ENCODE results near the gene PTPRS. TPM values are rescaled to one million over a fixed set of nuclear protein-coding genes. Genes with fewer than 3 reads are reported as not detected.
A peak's percentile ranks its signal among the peaks of the same experiment; 100 is the strongest.

Gene PTPRS
- total and polyA plus RNA-seq, 9 of the 15 experiments (the other 6 are each of a cell fraction or from before 2014, with no cell fraction given): 1.1 to 49.4 (median 14.1) TPM

- TF ChIP-seq EHMT2 (IDR thresholded peaks at IDR 0.05) (no peak), SMARCB1 (IDR thresholded peaks at IDR 0.05; ENCODE audit: insufficient read length, low read depth) (no peak), FOXM1 (IDR thresholded peaks at IDR 0.05; ENCODE audit: low read depth) (no peak), FOXM1 (CRISPR knock-in tag; IDR thresholded peaks at IDR 0.05; ENCODE audit: low read depth) (no peak)
Measured at GRCh38 chr19:5292822-5293611, 47.6 kb downstream of the PTPRS start (continued).

- no peak for DNase-seq (ENCODE audit: extremely low read depth in 1 of 4, low spot score in 3 of 4)
- Histone ChIP-seq H3K4me3 (peak overlapping the region; percentile 72), H3K9me3 (replicated peaks; ENCODE audit: control insufficient read depth, insufficient read depth, low read depth, low read length) (no peaks in the 10 kb centered on the region), H3K9ac (ENCODE audit: insufficient read depth in 1 of 2, low read depth in 2 of 2, low read length in 2 of 2) (peak overlapping the region; percentile 50 to 94), H2AFZ (ENCODE audit: low read depth, low read length) (no peak overlapping the region), H3K4me2 (ENCODE audit: insufficient read depth, low read length) (peak overlapping the region; percentile 73), H3K36me3 (ENCODE audit: control insufficient read depth, insufficient read depth, low read length) (no peaks in the 10 kb centered on the region), H3K9me1 (ENCODE audit: control insufficient read depth, insufficient read depth, low read length) (no peaks in the 10 kb centered on the region), H3K27me3 (ENCODE audit: control insufficient read depth in 2 of 2, insufficient read depth in 2 of 2, low read length in 2 of 2) (peaks cover 0 to 9% of the 10 kb centered on the region in 2 experiments; a peak in 1 of 5 replicates), H3K79me2 (ENCODE audit: control insufficient read depth, insufficient read depth, low read length) (peaks cover 23% of the 10 kb centered on the region), H4K20me1 (replicated peaks; ENCODE audit: control insufficient read depth, insufficient read depth, low read length) (0 out of 2 replicates have a peak, but pooled peaks cover 15% of the 10 kb centered on the region), H3K27ac (ENCODE audit: extremely low read depth, low read depth, low read length) (peak overlapping the region; percentile 41; the same call in 1 of the 3 replicates), H3K4me1 (replicated peaks in 1 of 2; ENCODE audit: control insufficient read depth in 2 of 2, insufficient read depth in 2 of 2, low read length in 2 of 2) (peaks cover 22 to 65% of the 10 kb centered on the region in 2 experiments)
- in situ Hi-C loops (cut with MboI): no loop called here
- intact Hi-C loops (cut with micrococcal nuclease): no loop called here
- WGBS (ENCODE audit: insufficient coverage, low coverage, missing lambda C conversion rate): 5% methylated on average over 17 of the region's 17 CpGs
- ChIA-PET POLR2A (interaction anchor here (0.6 to 2.1 kb wide), 5 partner anchors 9 to 297 kb away, joined by 3 to 15 read pairs (median 5); no protein-coding TSS in a partner anchor), CTCF (ENCODE audit: low intra/inter-chr PET ratio) (interaction anchor here (0.7 kb wide), 1 partner anchor 46 kb away, joined by 4 read pairs; no protein-coding TSS in a partner anchor)
- FAIRE-seq: peak; percentile 26
- ATAC-seq: peak; percentile 78
- BruUV-seq (replicated peaks): no TSS peak
- TF ChIP-seq ZBTB40 (IDR thresholded peaks at IDR 0.05) (0 out of 2 replicates have a peak, but pooled peaks have one; percentile 15), ZBTB40 (CRISPR knock-in tag; IDR thresholded peaks at IDR 0.05) (no peak), DPF2 (IDR thresholded peaks at IDR 0.05) (peak; percentile 45; the same call in 1 of the 2 replicates), EGR1 (conservative IDR thresholded peaks at IDR 0.05) (peak; percentile 59), DACH1 (IDR thresholded peaks at IDR 0.05; ENCODE audit: partially characterized antibody) (no peak), CREB1 (IDR thresholded peaks at IDR 0.05) (no peak), CREB1 (CRISPR knock-in tag; IDR thresholded peaks at IDR 0.05) (0 out of 2 replicates have a peak, but pooled peaks have one; percentile 17), TGIF2 (CRISPR knock-in tag; IDR thresholded peaks at IDR 0.05) (0 out of 2 replicates have a peak, but pooled peaks have one; percentile 39), TAL1 (IDR thresholded peaks at IDR 0.05) (no peak)
Measured at GRCh38 chr19:5292453-5292821, 48.2 kb downstream of the PTPRS start.

Data from K562 (cell line).